Hepatocyte (in vitro differentiated cells): ENCODE results near the gene GTSE1.

Experiments used
- CTCF ChIP-seq: fragments of 200-600 bp; sonication (generic); IDR thresholded peaks from 2 replicates; pipeline ENCODE4 v1.5.1; 2016; ENCODE audit warnings: antibody characterized with exemption, mild to moderate bottlenecking; ENCODE audit not compliant: poor library complexity
- EZH2 ChIP-seq: fragments of 200-600 bp; sonication (generic); IDR thresholded peaks from 2 replicates; pipeline ENCODE4 v1.6.1; 2016; ENCODE audit warnings: antibody characterized with exemption, mild to moderate bottlenecking, borderline replicate concordance
- EZH2phosphoT487 ChIP-seq: fragments of 200-600 bp; sonication (generic); IDR thresholded peaks from one replicate; pipeline ENCODE4 v1.6.1; 2018; ENCODE audit warnings: antibody characterized with exemption, mild to moderate bottlenecking, low read depth, moderate library complexity; ENCODE audit not compliant: unreplicated experiment, severe bottlenecking

DNA sequence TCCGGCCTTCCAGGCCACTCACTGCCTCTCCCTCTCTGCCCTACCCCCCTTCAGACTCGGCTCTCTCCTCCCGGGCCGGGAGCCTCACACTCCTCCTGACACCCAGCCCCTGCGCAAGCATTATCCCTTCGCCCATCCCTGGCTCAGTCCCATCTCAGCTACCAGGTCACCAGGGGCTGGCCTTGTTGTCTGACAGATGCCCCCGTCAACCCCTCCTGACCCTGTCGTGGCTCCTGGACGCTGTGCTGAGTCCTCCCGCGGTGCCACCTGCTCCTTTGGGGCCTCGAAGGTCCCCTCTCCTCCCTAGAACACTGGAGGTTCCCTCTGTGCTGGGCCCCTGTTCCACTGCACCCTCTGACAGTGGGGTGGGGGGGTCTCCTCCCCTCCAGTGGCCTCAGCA, 71.8 kb downstream of the GTSE1 start:
- TF ChIP-seq CTCF (no peak), EZH2phosphoT487 (no peak), EZH2 (no peak)
